ENCODE measurements around the gene TMSB10. TPM values are rescaled to one million over a fixed set of nuclear protein-coding genes. Genes with fewer than 3 reads are reported as not detected.

The TMSB10 gene
- polyA plus RNA-seq, 1 donor (not counting 4 experiments of a cell fraction or from before 2014, with no cell fraction given): 3,595 TPM

DNA sequence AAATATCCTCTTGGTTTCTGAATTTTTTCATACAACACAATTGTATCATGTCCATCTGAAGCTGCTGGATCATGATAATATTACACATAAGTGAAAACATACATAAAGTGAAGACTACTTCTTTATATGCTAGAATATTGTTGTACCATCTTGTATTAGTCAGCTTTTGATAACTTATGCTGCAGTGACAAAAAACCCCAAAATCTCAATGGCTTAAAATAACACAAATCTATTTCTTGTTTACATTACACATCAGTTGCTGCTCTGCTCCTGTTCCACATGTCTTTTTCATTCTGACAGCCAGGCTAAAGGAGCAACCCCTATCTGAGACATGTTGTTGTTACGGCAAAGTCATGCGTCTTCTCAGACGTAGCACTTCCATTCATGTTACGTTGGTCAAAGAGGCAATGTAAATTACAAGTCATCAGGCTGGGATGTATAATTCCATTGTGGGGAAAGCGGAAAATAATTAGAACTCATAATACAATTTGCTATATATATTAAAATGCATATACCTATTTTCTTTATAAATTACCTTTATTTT is 5.8 kb downstream of the TMSB10 start:
- H3K9me1 ChIP-seq (ENCODE audit: control insufficient read depth, extremely low read depth, insufficient read depth, low read length): no peaks in the 10 kb centered on the region
- no peaks in the 10 kb centered on the region for H3K27me3 ChIP-seq (ENCODE audit: control insufficient read depth, extremely low read depth, insufficient read depth, low read length)
- H3K27ac ChIP-seq (ENCODE audit: control insufficient read depth, insufficient read depth, low read length): no peak overlapping the region
- peaks cover 5% of the 10 kb centered on the region for H3K79me2 ChIP-seq (ENCODE audit: control insufficient read depth, insufficient read depth, low read length)
- H3K9ac ChIP-seq (ENCODE audit: control insufficient read depth, extremely low read depth, insufficient read depth, low read length): no peak overlapping the region
- H3K4me1 ChIP-seq (ENCODE audit: control insufficient read depth, extremely low read depth, insufficient read depth, low read length): peaks cover 5% of the 10 kb centered on the region
- dilution Hi-C loops (cut with MboI; ENCODE audit: extremely low pct_ligation_motif_present, low sequenced_read_pairs): no loop called here
- DNase-seq (ENCODE audit: low read depth, low spot score) (no peak), FAIRE-seq (no peak)
- TF ChIP-seq CTCF (optimal IDR thresholded peaks at IDR 0.05 in 1 of 3, IDR thresholded peaks at IDR 0.05 in 1 of 3, conservative IDR thresholded peaks at IDR 0.05 in 1 of 3; ENCODE audit: extremely low read depth in 1 of 3, insufficient read depth in 2 of 3, low read length in 3 of 3) (no peak), EZH2 (IDR thresholded peaks at IDR 0.05; ENCODE audit: low read length) (no peak)
- no peak overlapping the region for H3K4me2 ChIP-seq (ENCODE audit: control insufficient read depth, extremely low read depth, insufficient read depth, low read depth, low read length)
- H3K4me3 ChIP-seq (ENCODE audit: control insufficient read depth in 2 of 3, extremely low read depth in 1 of 3, insufficient read depth in 2 of 3, low read depth in 1 of 3, low read length in 3 of 3): no peak overlapping the region
- H4K20me1 ChIP-seq (ENCODE audit: control insufficient read depth, extremely low read depth, insufficient read depth, low read length): no peaks in the 10 kb centered on the region
- H3K36me3 ChIP-seq (ENCODE audit: control insufficient read depth in 2 of 2, extremely low read depth in 1 of 2, insufficient read depth in 2 of 2, low read length in 2 of 2): peaks cover 3 to 7% of the 10 kb centered on the region in 2 experiments
- H3K9me3 ChIP-seq (ENCODE audit: control insufficient read depth, low read depth, low read length): no peaks in the 10 kb centered on the region
- no peak overlapping the region for H2AFZ ChIP-seq (ENCODE audit: control insufficient read depth, low read length)

GRCh38 chr2:84912984-84913383 is 7.5 kb downstream of the TMSB10 start:
- DNase-seq (ENCODE audit: low read depth, low spot score): no peak

More at GRCh38 chr2:84912984-84913383, 7.5 kb downstream of the TMSB10 start:
- Histone ChIP-seq H3K4me1 (ENCODE audit: control insufficient read depth, extremely low read depth, insufficient read depth, low read length) (no peaks in the 10 kb centered on the region), H3K36me3 (ENCODE audit: control insufficient read depth in 2 of 2, extremely low read depth in 1 of 2, insufficient read depth in 2 of 2, low read length in 2 of 2) (no peaks in the 10 kb centered on the region), H3K79me2 (ENCODE audit: control insufficient read depth, insufficient read depth, low read length) (no peaks in the 10 kb centered on the region), H3K9me3 (ENCODE audit: control insufficient read depth, low read depth, low read length) (no peaks in the 10 kb centered on the region), H3K9ac (ENCODE audit: control insufficient read depth, extremely low read depth, insufficient read depth, low read length) (no peak overlapping the region), H2AFZ (ENCODE audit: control insufficient read depth, low read length) (no peak overlapping the region), H3K9me1 (ENCODE audit: control insufficient read depth, extremely low read depth, insufficient read depth, low read length) (no peaks in the 10 kb centered on the region), H3K27ac (ENCODE audit: control insufficient read depth, insufficient read depth, low read length) (no peak overlapping the region), H3K27me3 (ENCODE audit: control insufficient read depth, extremely low read depth, insufficient read depth, low read length) (no peaks in the 10 kb centered on the region), H3K4me3 (ENCODE audit: control insufficient read depth in 2 of 3, extremely low read depth in 1 of 3, insufficient read depth in 2 of 3, low read depth in 1 of 3, low read length in 3 of 3) (no peak overlapping the region), H3K4me2 (ENCODE audit: control insufficient read depth, extremely low read depth, insufficient read depth, low read depth, low read length) (no peak overlapping the region), H4K20me1 (ENCODE audit: control insufficient read depth, extremely low read depth, insufficient read depth, low read length) (no peaks in the 10 kb centered on the region)
- no peak for FAIRE-seq
- TF ChIP-seq EZH2 (IDR thresholded peaks at IDR 0.05; ENCODE audit: low read length) (no peak), CTCF (optimal IDR thresholded peaks at IDR 0.05 in 1 of 3, IDR thresholded peaks at IDR 0.05 in 1 of 3, conservative IDR thresholded peaks at IDR 0.05 in 1 of 3; ENCODE audit: extremely low read depth in 1 of 3, insufficient read depth in 2 of 3, low read length in 3 of 3) (no peak)
- dilution Hi-C loops (cut with MboI; ENCODE audit: extremely low pct_ligation_motif_present, low sequenced_read_pairs): no loop called here

All from keratinocyte (primary cell).